ENCODE data around the gene SDHB.
A peak's percentile ranks its signal among the peaks of the same experiment; 100 is the strongest.

The SDHB gene

GRCh38 chr1:16981269-16981849 is 72.5 kb downstream of the SDHB start:
- no peak for DNase-seq

- peak in 1 of 2 experiments; percentile 5 for DNase-seq
Measured at GRCh38 chr1:16980473-16981268, 73.2 kb downstream of the SDHB start, which contains the start of gene MFAP2. Gene MFAP2, minus strand, starts transcription at chr1:16980620. Its CDS starts 2,347 bp downstream, at chr1:16978273.

GRCh38 chr1:16979475-16980327 is 74.1 kb downstream of the SDHB start:
- DNase-seq, result no peak

- no peak for DNase-seq
Measured at GRCh38 chr1:16978567-16979474, 75.0 kb downstream of the SDHB start.

GRCh38 chr1:16978139-16978538 is 75.7 kb downstream of the SDHB start:
- DNase-seq, result no peak

- DNase-seq, result no peak
Measured at GRCh38 chr1:16977377-16977776, 76.5 kb downstream of the SDHB start.

- DNase-seq, result no peak
Measured at GRCh38 chr1:16976966-16977365, 76.9 kb downstream of the SDHB start.

GRCh38 chr1:16975838-16976237 is 78.0 kb downstream of the SDHB start:
- DNase-seq, result no peak

- no peak for DNase-seq
Measured at GRCh38 chr1:16975211-16975610, 78.6 kb downstream of the SDHB start.

GRCh38 chr1:16973215-16973614 is 80.6 kb downstream of the SDHB start:
- no peak for DNase-seq

GRCh38 chr1:16972189-16972895 is 81.5 kb downstream of the SDHB start:
- no peak for DNase-seq

- no peak for DNase-seq
Measured at GRCh38 chr1:16971341-16972188, 82.3 kb downstream of the SDHB start.

- no peak for DNase-seq
Measured at GRCh38 chr1:16970132-16970910, 83.5 kb downstream of the SDHB start.

- no peak for DNase-seq
Measured at GRCh38 chr1:16969651-16970050, 84.2 kb downstream of the SDHB start.

GRCh38 chr1:16969057-16969611 is 84.7 kb downstream of the SDHB start:
- no peak for DNase-seq
